Transverse colon (tissue), 4 donors: ENCODE measurements around the gene LTB. TPM values are rescaled to one million over a fixed set of nuclear protein-coding genes. Genes with fewer than 3 reads are reported as not detected.

Experiments
- DNase-seq: peaks from one replicate; pipeline ENCODE4 v3.0.0-alpha.2; 2019
- H3K27ac ChIP-seq, 4 donors: fragments of 200-600 bp; sonication (generic); 2 replicates each; pipeline ENCODE4 v1.5.1; 2016 to 2018; ENCODE audit warnings: inconsistent platforms in 4 of 4
- H3K27me3 ChIP-seq: fragments of 200-600 bp; sonication (generic); 2 replicates; pipeline ENCODE4 v1.5.1; 2017; ENCODE audit warnings: inconsistent platforms
- H3K36me3 ChIP-seq, 4 donors: fragments of 200-600 bp; sonication (generic); 2 replicates each; pipeline ENCODE4 v1.5.1; 2017 to 2019; ENCODE audit warnings: inconsistent platforms in 4 of 4
- H3K4me1 ChIP-seq, 4 donors: fragments of 200-600 bp; sonication (generic); 2 replicates each; pipeline ENCODE4 v1.5.1; 2017 to 2020; ENCODE audit warnings: inconsistent platforms in 4 of 4
- H3K4me3 ChIP-seq, 4 donors: fragments of 200-600 bp; sonication (generic); 1 replicate in 1 of 4; 2 replicates in 3 of 4; pipeline versions ENCODE4 v1.5.1 to v1.6.1; 2017 to 2019; ENCODE audit warnings: inconsistent platforms in 4 of 4
- H3K9me3 ChIP-seq, 2 donors: fragments of 200-600 bp; sonication (generic); 2 replicates each; pipeline ENCODE4 v1.5.1; 2017 to 2019; ENCODE audit warnings: inconsistent platforms in 2 of 2
- EP300 ChIP-seq: sonication (generic); formaldehyde crosslinking; IDR thresholded peaks from one replicate; pipeline ENCODE4 v1.6.1; 2017; ENCODE audit warnings: antibody characterized with exemption, low read depth
- POLR2A ChIP-seq: fragments of 450-650 bp; IDR thresholded peaks from one replicate; pipeline ENCODE4 v1.6.1; 2016; ENCODE audit warnings: antibody characterized with exemption, mild to moderate bottlenecking, moderate library complexity
- POLR2AphosphoS5 ChIP-seq, 3 donors: sonication (generic); formaldehyde crosslinking; IDR thresholded peaks; one replicate each; pipeline ENCODE4 v1.6.1; 2016; ENCODE audit warnings: antibody characterized with exemption in 3 of 3
- WGBS, 2 donors: methylation state at CpG; one replicate each; pipeline ENCODE4 v1.1.5; 2018; ENCODE audit warnings: low coverage in 1 of 2; 5-methylcytosine and 5-hydroxymethylcytosine counted together
- in situ Hi-C, 4 donors: fragments of 200-750 bp; cut with MboI; loops; one replicate each; pipeline versions ENCODE4 v1.15.0 to v1.15.1; 2017; ENCODE audit warnings: low sequenced_read_pairs in 3 of 4, low pct_ligation_motif_present in 1 of 4, low pct_unique_long_range_greater_than_20kb in 1 of 4
- intact Hi-C: fragments of 100-400 bp; cut with DNase I; formaldehyde crosslinking; loops from one replicate; pipeline ENCODE4 v1.15.1; 2023; ENCODE audit warnings: low total_unique reads
- total RNA-seq, 4 donors: library from RNA; depleted of rRNA; stranded (reverse); fragments of >200 nt; gene quantifications; one replicate each; pipeline ENCODE4 v1.1.0, GENCODE V29; 2016
- TF ChIP-seq, protein P1 (sequence below), 5 experiments: fragments of 200-600 bp in 3 of 5; fragments of 450-650 bp in 2 of 5; sonication (generic) in 3 of 5; IDR thresholded peaks; 1 replicate in 2 of 5; 2 replicates in 3 of 5; pipeline ENCODE4 v1.5.1; 2016 to 2017; ENCODE audit warnings: antibody characterized with exemption in 5 of 5, inconsistent platforms in 3 of 5, mild to moderate bottlenecking in 2 of 5, moderate library complexity in 1 of 5

Gene LTB
- total RNA-seq, 4 donors from 2014 or later: 7.6 to 34.8 TPM; not detected in 2

DNA sequence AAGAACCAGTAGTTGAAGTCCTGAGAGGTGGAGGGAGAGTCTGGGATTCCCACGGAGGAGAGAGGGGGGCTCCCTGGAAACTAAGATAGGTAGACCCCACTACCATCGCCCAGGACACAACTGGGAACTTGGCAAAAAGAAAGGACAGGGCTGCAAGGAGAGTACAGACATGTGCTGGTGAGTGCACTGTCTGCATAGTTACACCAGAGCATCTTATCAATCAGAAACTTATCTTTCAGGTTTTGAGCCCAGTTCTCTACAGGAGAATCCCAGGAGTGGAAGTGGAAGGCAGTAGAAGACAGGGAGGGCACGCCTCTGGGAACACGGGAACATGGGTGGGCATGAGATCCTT is 22.6 kb downstream of the LTB start:
- intact Hi-C loops (no loop called here), in situ Hi-C loops (no loop called here)
- H3K4me3 ChIP-seq: no peak overlapping the region
- DNase-seq: no peak
- H3K27me3 ChIP-seq: no peaks in the 10 kb centered on the region
- no peaks in the 10 kb centered on the region for H3K9me3 ChIP-seq
- peak overlapping the region; percentile 32 to 69 (median 63) for H3K27ac ChIP-seq
- 45 to 55% methylated on average over 2 to 4 of the region's 4 CpGs for WGBS, 2 donors
- H3K36me3 ChIP-seq: peaks cover 0 to 14% (median 6%) of the 10 kb centered on the region in 4 donors
- no peak for TF ChIP-seq EP300
- TF ChIP-seq POLR2AphosphoS5 (IDR thresholded peaks at IDR 0.05): no peak
- TF ChIP-seq, protein P1, sequence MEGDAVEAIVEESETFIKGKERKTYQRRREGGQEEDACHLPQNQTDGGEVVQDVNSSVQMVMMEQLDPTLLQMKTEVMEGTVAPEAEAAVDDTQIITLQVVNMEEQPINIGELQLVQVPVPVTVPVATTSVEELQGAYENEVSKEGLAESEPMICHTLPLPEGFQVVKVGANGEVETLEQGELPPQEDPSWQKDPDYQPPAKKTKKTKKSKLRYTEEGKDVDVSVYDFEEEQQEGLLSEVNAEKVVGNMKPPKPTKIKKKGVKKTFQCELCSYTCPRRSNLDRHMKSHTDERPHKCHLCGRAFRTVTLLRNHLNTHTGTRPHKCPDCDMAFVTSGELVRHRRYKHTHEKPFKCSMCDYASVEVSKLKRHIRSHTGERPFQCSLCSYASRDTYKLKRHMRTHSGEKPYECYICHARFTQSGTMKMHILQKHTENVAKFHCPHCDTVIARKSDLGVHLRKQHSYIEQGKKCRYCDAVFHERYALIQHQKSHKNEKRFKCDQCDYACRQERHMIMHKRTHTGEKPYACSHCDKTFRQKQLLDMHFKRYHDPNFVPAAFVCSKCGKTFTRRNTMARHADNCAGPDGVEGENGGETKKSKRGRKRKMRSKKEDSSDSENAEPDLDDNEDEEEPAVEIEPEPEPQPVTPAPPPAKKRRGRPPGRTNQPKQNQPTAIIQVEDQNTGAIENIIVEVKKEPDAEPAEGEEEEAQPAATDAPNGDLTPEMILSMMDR (IDR thresholded peaks at IDR 0.05): no peak
- TF ChIP-seq POLR2A: no peak
- peaks cover 0 to 35% (median 7%) of the 10 kb centered on the region in 4 donors for H3K4me1 ChIP-seq

- Histone ChIP-seq H3K4me1 (peaks cover 0 to 35% (median 7%) of the 10 kb centered on the region in 4 donors), H3K36me3 (peaks cover 0 to 16% (median 6%) of the 10 kb centered on the region in 4 donors), H3K9me3 (no peaks in the 10 kb centered on the region), H3K27ac (peak overlapping the region; percentile 32 to 69 (median 63)), H3K27me3 (no peaks in the 10 kb centered on the region), H3K4me3 (no peak overlapping the region)
- intact Hi-C loops: no loop called here
- TF ChIP-seq POLR2AphosphoS5 (IDR thresholded peaks at IDR 0.05) (no peak), EP300 (no peak)
- TF ChIP-seq, protein P1 (IDR thresholded peaks at IDR 0.05): no peak
- peak; percentile 42 for DNase-seq
- in situ Hi-C loops: no loop called here
- 69 to 85% methylated on average over 5 to 14 of the region's 14 CpGs for WGBS, 2 donors
Observed at GRCh38 chr6:31558631-31559500, 23.4 kb downstream of the LTB start.

DNA sequence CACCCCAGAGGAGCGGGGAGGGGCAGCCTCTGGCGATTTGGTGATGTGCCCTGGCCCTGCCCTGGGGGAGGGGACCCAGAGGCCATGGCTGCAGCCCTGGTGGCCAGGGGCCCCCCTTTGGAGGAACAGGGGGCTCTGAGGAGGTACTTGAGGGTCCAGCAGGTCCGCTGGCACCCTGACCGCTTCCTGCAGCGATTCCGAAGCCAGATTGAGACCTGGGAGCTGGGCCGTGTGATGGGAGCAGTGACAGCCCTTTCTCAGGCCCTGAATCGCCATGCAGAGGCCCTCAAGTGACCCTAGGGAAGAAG is 24.0 kb downstream of the LTB start:
- in situ Hi-C loops (no loop called here), intact Hi-C loops (no loop called here)
- Histone ChIP-seq H3K4me1 (peaks cover 0 to 35% (median 7%) of the 10 kb centered on the region in 4 donors), H3K36me3 (peaks cover 0 to 20% (median 6%) of the 10 kb centered on the region in 4 donors), H3K27me3 (no peaks in the 10 kb centered on the region), H3K9me3 (no peaks in the 10 kb centered on the region), H3K4me3 (no peak overlapping the region), H3K27ac (peak overlapping the region in 3 of 4 donors; percentile 32 to 69 (median 57))
- DNase-seq: no peak
- 79% methylated on average over 8 of the region's 8 CpGs; no CpG with 5 or more reads in 1 of the 2 donors for WGBS, 2 donors
- TF ChIP-seq EP300 (no peak), POLR2AphosphoS5 (IDR thresholded peaks at IDR 0.05) (no peak), POLR2A (no peak)
- TF ChIP-seq, protein P1 (IDR thresholded peaks at IDR 0.05): no peak

- Histone ChIP-seq H3K4me1 (peaks cover 0 to 35% (median 7%) of the 10 kb centered on the region in 4 donors), H3K27ac (peak overlapping the region in 2 of 4 donors; percentile 32 to 57), H3K36me3 (peaks cover 0 to 20% (median 6%) of the 10 kb centered on the region in 4 donors), H3K27me3 (no peaks in the 10 kb centered on the region), H3K9me3 (no peaks in the 10 kb centered on the region), H3K4me3 (no peak overlapping the region)
- in situ Hi-C loops (no loop called here), intact Hi-C loops (no loop called here)
- DNase-seq: no peak
- TF ChIP-seq, protein P1 (IDR thresholded peaks at IDR 0.05): no peak
- TF ChIP-seq POLR2A (no peak), POLR2AphosphoS5 (IDR thresholded peaks at IDR 0.05) (no peak), EP300 (no peak)
- 60 to 73% methylated on average over 1 to 24 of the region's 24 CpGs for WGBS, 2 donors
Observed at GRCh38 chr6:31557443-31558317, 24.5 kb downstream of the LTB start.
